ENCODE data around the gene IL4R. TPM values are rescaled to one million over a fixed set of nuclear protein-coding genes. Genes with fewer than 3 reads are reported as not detected.
"Not testable (repeated sequence)": the region's sequence is repeated elsewhere in the genome, so short reads cannot be mapped to it uniquely, and the experiment has no call there.

IL4R gene
- total and polyA plus RNA-seq, 7 donors, result 16.9 to 177 (median 55.3) TPM

GRCh38 chr16:27394516-27394915 lies 80.7 kb downstream of the IL4R start:
- Histone ChIP-seq H3K4me1 (no peaks in the 10 kb centered on the region), H3K27me3 (no peaks in the 10 kb centered on the region), H3K36me3 (no peaks in the 10 kb centered on the region), H3K4me3 (no peak overlapping the region), H3K9me3 (peaks cover 0 to 10% (median under 1%) of the 10 kb centered on the region in 4 donors), H3K27ac (no peak overlapping the region)
- TF ChIP-seq EP300 (IDR thresholded peaks at IDR 0.05) (no peak), POLR2A (IDR thresholded peaks at IDR 0.05) (no peak), POLR2AphosphoS5 (IDR thresholded peaks at IDR 0.05) (no peak), CTCF (IDR thresholded peaks at IDR 0.05) (no peak)
- no peak for DNase-seq
- intact Hi-C loops (cut with DNase I), result no loop called here

- DNase-seq; H3K27ac ChIP-seq; H3K4me3 ChIP-seq; H3K36me3 ChIP-seq; intact Hi-C loops (cut with DNase I): not testable (repeated sequence)
- peaks cover 0 to 10% (median under 1%) of the 10 kb centered on the region in 4 donors for H3K9me3 ChIP-seq
- 79 to 82% methylated on average over 15 of the region's 15 CpGs for WGBS, 2 donors
- peaks cover 0 to 18% (median 0%) of the 10 kb centered on the region in 3 donors for H3K27me3 ChIP-seq
- peaks cover 0 to 12% (median 4%) of the 10 kb centered on the region in 4 donors for H3K4me1 ChIP-seq
These were observed 84.6 kb downstream of the IL4R start for GRCh38 chr16:27398341-27398893.

GRCh38 chr16:27398894-27399853 lies 85.4 kb downstream of the IL4R start:
- no peak for DNase-seq
- intact Hi-C loops (cut with DNase I), result no loop called here
- TF ChIP-seq CTCF (IDR thresholded peaks at IDR 0.05), result no peak
- no peak for TF ChIP-seq POLR2AphosphoS5 (IDR thresholded peaks at IDR 0.05)
- TF ChIP-seq POLR2A (IDR thresholded peaks at IDR 0.05), result no peak
- no peak for TF ChIP-seq EP300 (IDR thresholded peaks at IDR 0.05)
- peaks cover 0 to 12% (median 4%) of the 10 kb centered on the region in 4 donors for H3K4me1 ChIP-seq
- H3K27me3 ChIP-seq, result peaks cover 0 to 25% (median 0%) of the 10 kb centered on the region in 3 donors
- H3K27ac ChIP-seq, result no peak overlapping the region
- H3K9me3 ChIP-seq, result peaks cover 0 to 5% (median under 1%) of the 10 kb centered on the region in 4 donors
- WGBS, 2 donors, result 70 to 87% methylated on average over 8 of the region's 8 CpGs
- H3K4me3 ChIP-seq, result no peak overlapping the region
- H3K36me3 ChIP-seq, result no peaks in the 10 kb centered on the region

GRCh38 chr16:27399969-27400368 lies 86.2 kb downstream of the IL4R start:
- 94 to 95% methylated on average over 2 of the region's 2 CpGs for WGBS, 2 donors
- no peak for DNase-seq
- Histone ChIP-seq H3K9me3 (peaks cover 0 to 3% (median under 1%) of the 10 kb centered on the region in 4 donors), H3K4me3 (no peak overlapping the region), H3K4me1 (peaks cover 0 to 12% (median 4%) of the 10 kb centered on the region in 4 donors), H3K27me3 (peaks cover 0 to 33% (median 0%) of the 10 kb centered on the region in 3 donors), H3K27ac (no peak overlapping the region), H3K36me3 (no peaks in the 10 kb centered on the region)
- intact Hi-C loops (cut with DNase I), result no loop called here
- TF ChIP-seq POLR2A (IDR thresholded peaks at IDR 0.05), result no peak

- WGBS, 2 donors, result 42 to 45% methylated on average over 11 of the region's 11 CpGs
- intact Hi-C loops (cut with DNase I), result no loop called here
- H3K27me3 ChIP-seq, result peaks cover 0 to 42% (median 0%) of the 10 kb centered on the region in 3 donors
- H3K36me3 ChIP-seq, result no peaks in the 10 kb centered on the region
- TF ChIP-seq POLR2AphosphoS5 (IDR thresholded peaks at IDR 0.05) (no peak), POLR2A (IDR thresholded peaks at IDR 0.05) (no peak), CTCF (IDR thresholded peaks at IDR 0.05) (no peak), EP300 (IDR thresholded peaks at IDR 0.05) (no peak)
- H3K4me1 ChIP-seq, result peaks cover 0 to 12% (median 4%) of the 10 kb centered on the region in 4 donors
- no peak overlapping the region for H3K27ac ChIP-seq
- H3K4me3 ChIP-seq, result no peak overlapping the region
- peaks cover 0 to 1% (median 0%) of the 10 kb centered on the region in 4 donors for H3K9me3 ChIP-seq
- DNase-seq, result no peak
These were observed 87.2 kb downstream of the IL4R start for GRCh38 chr16:27400751-27401620.
